SK-N-SH (cell line): ENCODE results near the gene FLT1. TPM values are rescaled to one million over a fixed set of nuclear protein-coding genes. Genes with fewer than 3 reads are reported as not detected.

ENCODE experiments used
- CTCF ChIA-PET: fragments of 300-600, 350-600 bp; formaldehyde crosslinking; extraction: SDS; loops from one replicate; lab custom pipeline; 2021; lab: Yijun Ruan, JAX
- POLR2A ChIA-PET: fragments of 350-600 bp; sonication (Branson Sonifier 250); formaldehyde crosslinking; extraction: SDS; loops from one replicate; lab custom pipeline; 2020; ENCODE audit warnings: antibody characterized with exemption, inconsistent platforms; lab: Yijun Ruan, JAX
- DNase-seq: peaks from one replicate; pipeline ENCODE4 v3.0.0; 2012
- H2AFZ ChIP-seq: fragments of 200-600 bp; sonication (generic); 2 replicates; pipeline ENCODE4 v1.8.1; 2016; ENCODE audit warnings: antibody characterized with exemption, mild to moderate bottlenecking, low read depth
- H3F3A ChIP-seq: fragments of 200-600 bp; sonication (generic); replicated peaks from 2 replicates; pipeline ENCODE3; 2016; ENCODE audit warnings: antibody characterized with exemption, mild to moderate bottlenecking; ENCODE audit not compliant: insufficient read depth
- H3K27ac ChIP-seq, 2 experiments: fragments of 200-500 bp in 1 of 2; fragments of 200-600 bp in 1 of 2; sonication (Bioruptor generic) in 1 of 2; sonication (generic), shearing (Covaris generic) in 1 of 2; 2 replicates each; pipeline versions ENCODE4 v1.5.1 to v1.6.1; 2014 to 2016; ENCODE audit warnings: low read depth in 2 of 2, inconsistent platforms in 1 of 2, low read length in 1 of 2, mild to moderate bottlenecking in 1 of 2, mixed read lengths in 1 of 2
- H3K27me3 ChIP-seq: fragments of 200-600 bp; sonication (generic), shearing (Covaris generic); 2 replicates; pipeline ENCODE4 v1.6.1; 2016; ENCODE audit warnings: mixed run types; ENCODE audit not compliant: insufficient read depth
- H3K36me3 ChIP-seq, 2 experiments: fragments of 200-500 bp in 1 of 2; fragments of 200-600 bp in 1 of 2; sonication (Bioruptor generic) in 1 of 2; sonication (generic) in 1 of 2; replicated peaks in 1 of 2; 2 replicates each; pipeline versions ENCODE3 to v1.5.1; 2014 to 2016; ENCODE audit warnings: low read length in 1 of 2, mild to moderate bottlenecking in 1 of 2; ENCODE audit not compliant: insufficient read depth in 2 of 2, control insufficient read depth in 1 of 2
- H3K4me1 ChIP-seq, 2 experiments: fragments of 200-500 bp in 1 of 2; fragments of 200-600 bp in 1 of 2; sonication (Bioruptor generic) in 1 of 2; sonication (generic), shearing (Covaris generic) in 1 of 2; 2 replicates each; pipeline versions ENCODE4 v1.5.1 to v1.6.1; 2014 to 2016; ENCODE audit warnings: low read depth in 1 of 2, low read length in 1 of 2, mixed run types in 1 of 2; ENCODE audit not compliant: insufficient read depth in 2 of 2, control insufficient read depth in 1 of 2
- H3K4me2 ChIP-seq: fragments of 200-600 bp; sonication (generic), shearing (Covaris generic); 2 replicates; pipeline ENCODE4 v1.6.1; 2017; ENCODE audit warnings: mixed run types
- H3K4me3 ChIP-seq, 2 experiments: fragments of 200-500 bp in 1 of 2; fragments of 200-600 bp in 1 of 2; sonication (Bioruptor generic) in 1 of 2; sonication (generic), shearing (Covaris generic) in 1 of 2; 2 replicates each; pipeline versions ENCODE4 v1.5.1 to v1.8.1; 2014 to 2016; ENCODE audit warnings: low read depth in 2 of 2, inconsistent platforms in 1 of 2, low read length in 1 of 2, mild to moderate bottlenecking in 1 of 2, mixed read lengths in 1 of 2, moderate library complexity in 1 of 2
- H3K79me2 ChIP-seq: fragments of 200-600 bp; sonication (generic); 2 replicates; pipeline ENCODE4 v1.8.1; 2017; ENCODE audit warnings: mild to moderate bottlenecking; ENCODE audit not compliant: insufficient read depth
- H3K9ac ChIP-seq: fragments of 200-600 bp; sonication (generic); 2 replicates; pipeline ENCODE4 v1.6.1; 2017; ENCODE audit warnings: mixed run types
- H3K9me2 ChIP-seq: fragments of 200-600 bp; sonication (generic); 2 replicates; pipeline ENCODE4 v1.6.1; 2017; ENCODE audit warnings: mixed run types
- H3K9me3 ChIP-seq: fragments of 200-600 bp; sonication (generic); 2 replicates; pipeline ENCODE4 v1.6.1; 2017; ENCODE audit warnings: mixed run types, mild to moderate bottlenecking, moderate library complexity
- H4K20me1 ChIP-seq: fragments of 200-600 bp; sonication (generic); 2 replicates; pipeline ENCODE4 v1.6.1; 2017; ENCODE audit warnings: mild to moderate bottlenecking, mixed run types; ENCODE audit not compliant: insufficient read depth
- CTCF ChIP-seq: fragments of 200-600 bp; sonication (generic); IDR thresholded peaks from 2 replicates; pipeline ENCODE4 v1.6.1; 2017; ENCODE audit warnings: antibody characterized with exemption, mild to moderate bottlenecking, moderate library complexity
- ELF1 ChIP-seq: IDR thresholded peaks from 2 replicates; pipeline ENCODE4 v1.4.0; 2012
- FOSL2 ChIP-seq: IDR thresholded peaks from 2 replicates; pipeline ENCODE4 v1.4.0; 2012; ENCODE audit warnings: low read depth, mild to moderate bottlenecking, moderate library complexity, borderline replicate concordance
- FOXJ3 ChIP-seq: sonication (generic); formaldehyde crosslinking; IDR thresholded peaks from 2 replicates; pipeline ENCODE4 v1.5.1; 2020; ENCODE audit warnings: mild to moderate bottlenecking, missing genetic modification reagents
- MAX ChIP-seq: IDR thresholded peaks from 2 replicates; pipeline ENCODE4 v1.4.0; 2012; ENCODE audit warnings: low read depth
- NFIC ChIP-seq: IDR thresholded peaks from 2 replicates; pipeline ENCODE4 v1.4.0; 2012; ENCODE audit warnings: borderline replicate concordance
- RXRA ChIP-seq: IDR thresholded peaks from 2 replicates; pipeline ENCODE4 v1.4.0; 2012; ENCODE audit warnings: low read depth, mild to moderate bottlenecking, borderline replicate concordance
- SIN3A ChIP-seq: IDR thresholded peaks from 2 replicates; pipeline ENCODE4 v1.6.1; 2012; ENCODE audit warnings: low read depth, mild to moderate bottlenecking, low read length, moderate library complexity, borderline replicate concordance
- SMC3 ChIP-seq: IDR thresholded peaks from 2 replicates; pipeline ENCODE4 v1.6.1; 2012; ENCODE audit warnings: low read depth, low read length, improper control_type of control experiment
- TAF1 ChIP-seq: IDR thresholded peaks from 2 replicates; pipeline ENCODE4 v1.6.1; 2012; ENCODE audit warnings: low read depth, mild to moderate bottlenecking, low read length, moderate library complexity, borderline replicate concordance
- TEAD4 ChIP-seq: IDR thresholded peaks from 2 replicates; pipeline ENCODE4 v1.4.0; 2012; ENCODE audit warnings: mild to moderate bottlenecking, borderline replicate concordance; ENCODE audit not compliant: insufficient read depth
- WGBS: methylation state at CpG from one replicate; pipeline ENCODE4 v1.1.6; 2017; ENCODE audit warnings: low lambda C conversion rate; 5-methylcytosine and 5-hydroxymethylcytosine counted together
- polyA plus RNA-seq, 3 experiments: library from polyadenylated mRNA; depleted of rRNA; stranded (reverse); fragments of >200 nt; gene quantifications; 2 replicates each; pipeline ENCODE4 v1.2.3, GENCODE V29; 2012
- TF ChIP-seq, protein P1 (sequence below): IDR thresholded peaks from 2 replicates; pipeline ENCODE4 v1.6.1; 2012; ENCODE audit warnings: mild to moderate bottlenecking, low read depth, low read length, moderate library complexity
- TF ChIP-seq, protein P2 (sequence below): IDR thresholded peaks from 2 replicates; pipeline ENCODE4 v1.4.0; 2012; ENCODE audit warnings: low read depth, borderline replicate concordance
- TF ChIP-seq, protein P3 (sequence below): IDR thresholded peaks from 2 replicates; pipeline ENCODE4; 2012

Gene FLT1
- polyA plus RNA-seq, 1 of the 3 experiments (the other 2 are of a cell fraction): 0.20 TPM

DNA sequence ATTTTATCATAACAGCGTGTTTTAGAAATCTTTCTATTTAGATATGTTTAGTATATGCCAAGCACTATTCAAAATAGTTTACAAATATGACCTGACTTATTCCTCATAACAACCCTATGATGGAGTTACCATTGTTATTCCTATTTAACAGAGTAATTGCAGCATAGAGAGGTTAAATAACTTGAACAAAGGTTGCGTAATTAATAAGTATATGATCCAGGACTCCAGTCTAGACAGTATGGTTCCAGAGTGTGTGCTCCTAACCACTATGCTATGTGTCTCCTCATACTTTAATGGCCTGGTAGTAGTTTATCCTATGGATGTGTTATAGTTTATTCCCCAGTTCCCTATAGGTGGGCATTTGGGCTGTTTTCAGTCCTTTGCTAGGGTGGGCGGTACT lies 211.3 kb downstream of the FLT1 start:
- Histone ChIP-seq H4K20me1 (no peaks in the 10 kb centered on the region), H2AFZ (no peak overlapping the region), H3K4me2 (no peak overlapping the region), H3K4me1 (no peaks in the 10 kb centered on the region), H3K9ac (no peak overlapping the region), H3K79me2 (no peaks in the 10 kb centered on the region), H3K27ac (no peak overlapping the region), H3K9me2 (no peaks in the 10 kb centered on the region), H3K36me3 (peaks cover 55 to 69% of the 10 kb centered on the region in 2 experiments), H3K27me3 (no peaks in the 10 kb centered on the region), H3F3A (no peaks in the 10 kb centered on the region), H3K9me3 (no peaks in the 10 kb centered on the region), H3K4me3 (no peak overlapping the region)
- no peak for DNase-seq
- WGBS: 96% methylated on average over 3 of the region's 3 CpGs
- TF ChIP-seq SIN3A: no peak
- TF ChIP-seq TEAD4: no peak
- TF ChIP-seq CTCF: no peak
- TF ChIP-seq NFIC: no peak
- TF ChIP-seq, protein P1, sequence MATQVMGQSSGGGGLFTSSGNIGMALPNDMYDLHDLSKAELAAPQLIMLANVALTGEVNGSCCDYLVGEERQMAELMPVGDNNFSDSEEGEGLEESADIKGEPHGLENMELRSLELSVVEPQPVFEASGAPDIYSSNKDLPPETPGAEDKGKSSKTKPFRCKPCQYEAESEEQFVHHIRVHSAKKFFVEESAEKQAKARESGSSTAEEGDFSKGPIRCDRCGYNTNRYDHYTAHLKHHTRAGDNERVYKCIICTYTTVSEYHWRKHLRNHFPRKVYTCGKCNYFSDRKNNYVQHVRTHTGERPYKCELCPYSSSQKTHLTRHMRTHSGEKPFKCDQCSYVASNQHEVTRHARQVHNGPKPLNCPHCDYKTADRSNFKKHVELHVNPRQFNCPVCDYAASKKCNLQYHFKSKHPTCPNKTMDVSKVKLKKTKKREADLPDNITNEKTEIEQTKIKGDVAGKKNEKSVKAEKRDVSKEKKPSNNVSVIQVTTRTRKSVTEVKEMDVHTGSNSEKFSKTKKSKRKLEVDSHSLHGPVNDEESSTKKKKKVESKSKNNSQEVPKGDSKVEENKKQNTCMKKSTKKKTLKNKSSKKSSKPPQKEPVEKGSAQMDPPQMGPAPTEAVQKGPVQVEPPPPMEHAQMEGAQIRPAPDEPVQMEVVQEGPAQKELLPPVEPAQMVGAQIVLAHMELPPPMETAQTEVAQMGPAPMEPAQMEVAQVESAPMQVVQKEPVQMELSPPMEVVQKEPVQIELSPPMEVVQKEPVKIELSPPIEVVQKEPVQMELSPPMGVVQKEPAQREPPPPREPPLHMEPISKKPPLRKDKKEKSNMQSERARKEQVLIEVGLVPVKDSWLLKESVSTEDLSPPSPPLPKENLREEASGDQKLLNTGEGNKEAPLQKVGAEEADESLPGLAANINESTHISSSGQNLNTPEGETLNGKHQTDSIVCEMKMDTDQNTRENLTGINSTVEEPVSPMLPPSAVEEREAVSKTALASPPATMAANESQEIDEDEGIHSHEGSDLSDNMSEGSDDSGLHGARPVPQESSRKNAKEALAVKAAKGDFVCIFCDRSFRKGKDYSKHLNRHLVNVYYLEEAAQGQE: no peak
- POLR2A ChIA-PET: no interaction called here
- CTCF ChIA-PET: interaction anchor here (0.6 kb wide), 1 partner anchor 199 kb away, joined by 4 read pairs; no protein-coding TSS in a partner anchor

DNA sequence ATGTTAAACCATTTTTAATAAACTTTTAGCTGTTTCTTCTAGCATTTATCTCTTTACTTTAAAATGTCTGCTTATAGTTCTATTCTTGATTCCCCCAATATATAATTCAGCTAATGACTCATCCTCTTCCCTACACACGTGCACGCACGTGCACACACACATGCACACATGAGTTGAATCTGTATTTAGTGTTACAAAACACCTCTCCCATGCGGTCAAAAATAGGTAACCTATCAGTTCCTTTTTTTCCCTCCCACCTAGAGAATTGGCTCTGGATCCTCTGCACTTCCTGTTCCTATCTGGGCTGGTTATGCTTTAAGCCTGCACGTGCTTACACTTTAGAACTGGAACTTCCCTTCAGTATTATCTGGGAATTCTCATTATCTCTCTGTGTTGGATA lies 212.5 kb downstream of the FLT1 start:
- peaks cover 0 to 2% of the 10 kb centered on the region in 2 experiments; a peak in 1 of 4 replicates for H3K4me1 ChIP-seq
- WGBS: 96% methylated on average over 5 of the region's 5 CpGs
- no peak overlapping the region for H3K4me3 ChIP-seq
- H3K27me3 ChIP-seq: no peaks in the 10 kb centered on the region
- no peaks in the 10 kb centered on the region for H4K20me1 ChIP-seq
- no peaks in the 10 kb centered on the region for H3K79me2 ChIP-seq
- no peak overlapping the region for H3K9ac ChIP-seq
- ChIA-PET CTCF (interaction anchor here (0.6 to 0.8 kb wide), 2 partner anchors 16 to 29 kb away, joined by 3 read pairs; no protein-coding TSS in a partner anchor), POLR2A (no interaction called here)
- no peak overlapping the region for H2AFZ ChIP-seq
- H3K9me3 ChIP-seq: no peaks in the 10 kb centered on the region
- no peak overlapping the region for H3K27ac ChIP-seq
- H3K4me2 ChIP-seq: no peak overlapping the region
- DNase-seq: no peak
- no peaks in the 10 kb centered on the region for H3K9me2 ChIP-seq
- H3F3A ChIP-seq: no peaks in the 10 kb centered on the region
- peaks cover 56 to 71% of the 10 kb centered on the region in 2 experiments for H3K36me3 ChIP-seq
- no peak for TF ChIP-seq FOSL2
- TF ChIP-seq MAX: no peak
- TF ChIP-seq, protein P1: no peak
- no peak for TF ChIP-seq SMC3
- TF ChIP-seq ELF1: no peak
- TF ChIP-seq RXRA: no peak
- TF ChIP-seq FOXJ3: no peak
- TF ChIP-seq TAF1: no peak
- TF ChIP-seq, protein P2, sequence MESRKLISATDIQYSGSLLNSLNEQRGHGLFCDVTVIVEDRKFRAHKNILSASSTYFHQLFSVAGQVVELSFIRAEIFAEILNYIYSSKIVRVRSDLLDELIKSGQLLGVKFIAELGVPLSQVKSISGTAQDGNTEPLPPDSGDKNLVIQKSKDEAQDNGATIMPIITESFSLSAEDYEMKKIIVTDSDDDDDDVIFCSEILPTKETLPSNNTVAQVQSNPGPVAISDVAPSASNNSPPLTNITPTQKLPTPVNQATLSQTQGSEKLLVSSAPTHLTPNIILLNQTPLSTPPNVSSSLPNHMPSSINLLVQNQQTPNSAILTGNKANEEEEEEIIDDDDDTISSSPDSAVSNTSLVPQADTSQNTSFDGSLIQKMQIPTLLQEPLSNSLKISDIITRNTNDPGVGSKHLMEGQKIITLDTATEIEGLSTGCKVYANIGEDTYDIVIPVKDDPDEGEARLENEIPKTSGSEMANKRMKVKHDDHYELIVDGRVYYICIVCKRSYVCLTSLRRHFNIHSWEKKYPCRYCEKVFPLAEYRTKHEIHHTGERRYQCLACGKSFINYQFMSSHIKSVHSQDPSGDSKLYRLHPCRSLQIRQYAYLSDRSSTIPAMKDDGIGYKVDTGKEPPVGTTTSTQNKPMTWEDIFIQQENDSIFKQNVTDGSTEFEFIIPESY: no peak
- TF ChIP-seq, protein P3, sequence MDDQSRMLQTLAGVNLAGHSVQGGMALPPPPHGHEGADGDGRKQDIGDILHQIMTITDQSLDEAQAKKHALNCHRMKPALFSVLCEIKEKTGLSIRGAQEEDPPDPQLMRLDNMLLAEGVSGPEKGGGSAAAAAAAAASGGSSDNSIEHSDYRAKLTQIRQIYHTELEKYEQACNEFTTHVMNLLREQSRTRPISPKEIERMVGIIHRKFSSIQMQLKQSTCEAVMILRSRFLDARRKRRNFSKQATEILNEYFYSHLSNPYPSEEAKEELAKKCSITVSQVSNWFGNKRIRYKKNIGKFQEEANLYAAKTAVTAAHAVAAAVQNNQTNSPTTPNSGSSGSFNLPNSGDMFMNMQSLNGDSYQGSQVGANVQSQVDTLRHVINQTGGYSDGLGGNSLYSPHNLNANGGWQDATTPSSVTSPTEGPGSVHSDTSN: no peak
